ENCODE results near the gene SLBP.

Gene SLBP

GRCh38 chr4:1658146-1658545 is 54.0 kb downstream of the SLBP start:
- DNase-seq (ENCODE audit: insufficient read length, low spot score), result no peak
- FAIRE-seq, result no peak

GRCh38 chr4:1656986-1657385 is 55.1 kb downstream of the SLBP start:
- DNase-seq (ENCODE audit: insufficient read length, low spot score) (no peak), FAIRE-seq (no peak)

- no peak for DNase-seq (ENCODE audit: insufficient read length, low spot score)
- FAIRE-seq, result no peak
These were observed 56.0 kb downstream of the SLBP start for GRCh38 chr4:1656132-1656531.

GRCh38 chr4:1655676-1656075 is 56.4 kb downstream of the SLBP start:
- FAIRE-seq, result no peak
- DNase-seq (ENCODE audit: insufficient read length, low spot score), result no peak

GRCh38 chr4:1655081-1655480 is 57.0 kb downstream of the SLBP start:
- DNase-seq (ENCODE audit: insufficient read length, low spot score) (no peak), FAIRE-seq (no peak)

- DNase-seq (ENCODE audit: insufficient read length, low spot score) (no peak), FAIRE-seq (no peak)
These were observed 57.7 kb downstream of the SLBP start for GRCh38 chr4:1654216-1654955.

- FAIRE-seq (no peak), DNase-seq (ENCODE audit: insufficient read length, low spot score) (no peak)
These were observed 58.3 kb downstream of the SLBP start for GRCh38 chr4:1653776-1654175.

- DNase-seq (ENCODE audit: insufficient read length, low spot score) (no peak), FAIRE-seq (peak; percentile 23)
These were observed 60.0 kb downstream of the SLBP start for GRCh38 chr4:1652088-1652487.

GRCh38 chr4:1651609-1652008 is 60.5 kb downstream of the SLBP start:
- FAIRE-seq, result no peak
- no peak for DNase-seq (ENCODE audit: insufficient read length, low spot score)

GRCh38 chr4:1648962-1649361 is 63.2 kb downstream of the SLBP start:
- DNase-seq (ENCODE audit: insufficient read length, low spot score) (no peak), FAIRE-seq (no peak)

GRCh38 chr4:1647432-1647831 is 64.7 kb downstream of the SLBP start:
- FAIRE-seq, result no peak
- no peak for DNase-seq (ENCODE audit: insufficient read length, low spot score)

GRCh38 chr4:1646690-1647089 is 65.4 kb downstream of the SLBP start:
- FAIRE-seq, result no peak

GRCh38 chr4:1644891-1645657 is 67.0 kb downstream of the SLBP start:
- DNase-seq (ENCODE audit: insufficient read length, low spot score) (no peak), FAIRE-seq (no peak)

More at GRCh38 chr4:1646690-1647089, 65.4 kb downstream of the SLBP start:
- no peak for DNase-seq (ENCODE audit: insufficient read length, low spot score)

GRCh38 chr4:1643971-1644735 is 68.0 kb downstream of the SLBP start:
- DNase-seq (ENCODE audit: insufficient read length, low spot score) (no peak), FAIRE-seq (no peak)
